GM12878 (cell line): ENCODE data around the gene TSFM.

Experiments used
- BHLHE40 ChIP-seq, 2 experiments: fragments of 450-650 bp in 1 of 2; IDR thresholded peaks; 2 replicates each; pipeline ENCODE4 v1.6.1; 2011 to 2017; ENCODE audit warnings: low read depth in 2 of 2, borderline replicate concordance in 1 of 2, improper control_type of control experiment in 1 of 2, low read length in 1 of 2, mild to moderate bottlenecking in 1 of 2
- NFXL1 ChIP-seq: fragments of 450-650 bp; IDR thresholded peaks from 2 replicates; pipeline ENCODE4 v1.6.1; 2017; ENCODE audit warnings: antibody characterized with exemption, mild to moderate bottlenecking, borderline replicate concordance
- USF2 ChIP-seq: IDR thresholded peaks from 2 replicates; pipeline ENCODE4 v1.6.1; 2011; ENCODE audit warnings: low read depth, low read length, improper control_type of control experiment, borderline replicate concordance
- ZBTB40 ChIP-seq: fragments of 450-650 bp; IDR thresholded peaks from 2 replicates; pipeline ENCODE4 v1.6.1; 2016; ENCODE audit warnings: mild to moderate bottlenecking, moderate library complexity, borderline replicate concordance
- TF ChIP-seq, protein P1 (sequence below), 3 experiments: IDR thresholded peaks in 2 of 3; conservative IDR thresholded peaks in 1 of 3; 2 replicates each; pipeline ENCODE4 v1.5.1; 2011; ENCODE audit warnings: low read depth in 3 of 3, low read length in 3 of 3, mild to moderate bottlenecking in 3 of 3, control low read depth in 2 of 3, moderate library complexity in 2 of 3, inconsistent platforms in 1 of 3, mixed read lengths in 1 of 3; ENCODE audit not compliant: control insufficient read depth in 2 of 3, insufficient read depth in 1 of 3; ENCODE audit errors: extremely low read depth in 1 of 3

DNA sequence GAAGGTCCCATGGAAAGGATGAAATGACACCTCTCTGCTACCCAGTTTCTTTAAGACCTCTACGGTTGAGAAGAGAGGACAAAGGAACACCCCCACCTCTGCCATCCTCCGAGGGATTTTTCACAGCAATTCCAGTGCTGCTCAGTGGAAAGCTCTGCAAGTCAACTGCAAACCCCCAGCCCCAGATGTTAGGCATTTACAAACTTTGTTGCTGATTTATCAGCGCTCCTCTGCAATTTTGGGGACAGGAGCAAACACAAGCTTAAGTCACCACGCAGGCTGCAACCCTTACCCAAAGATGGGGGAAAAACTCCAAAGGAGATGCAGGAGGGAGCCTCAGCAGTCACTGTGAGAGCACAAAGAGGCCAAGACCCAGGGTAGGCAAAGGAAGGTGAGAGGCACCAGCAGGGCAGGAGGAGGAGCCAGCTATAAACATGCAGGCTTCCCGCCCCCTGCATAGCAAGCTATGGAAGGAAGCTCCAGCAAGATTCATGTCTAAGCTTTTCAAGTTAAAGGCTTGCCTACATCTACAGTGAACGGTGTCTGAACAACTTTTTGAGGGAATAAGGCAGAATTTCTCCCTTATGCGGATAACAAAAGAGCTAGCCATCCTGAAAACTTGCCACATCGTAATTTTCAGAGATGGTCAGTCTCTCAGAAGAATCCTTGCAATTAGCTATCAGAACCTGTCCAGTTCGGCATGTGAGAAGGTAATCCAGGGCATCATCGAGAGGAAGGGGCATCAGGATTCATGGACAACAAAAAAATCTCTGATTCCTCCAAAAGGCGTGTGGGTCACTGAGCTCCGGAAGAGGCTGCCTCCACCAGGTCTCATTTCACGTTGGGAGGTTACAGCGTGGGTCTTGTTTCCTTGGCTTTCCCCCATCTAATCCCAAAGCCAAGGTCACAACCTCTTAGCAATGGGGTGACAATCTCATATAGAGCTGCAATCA, 60.0 kb downstream of the TSFM start:
- TF ChIP-seq USF2 (no peak), NFXL1 (no peak), BHLHE40 (IDR thresholded peaks at IDR 0.05; ENCODE audit: borderline replicate concordance in 1 of 2, low read depth in 2 of 2, low read length in 1 of 2) (no peak), ZBTB40 (no peak)
- TF ChIP-seq, protein P1, sequence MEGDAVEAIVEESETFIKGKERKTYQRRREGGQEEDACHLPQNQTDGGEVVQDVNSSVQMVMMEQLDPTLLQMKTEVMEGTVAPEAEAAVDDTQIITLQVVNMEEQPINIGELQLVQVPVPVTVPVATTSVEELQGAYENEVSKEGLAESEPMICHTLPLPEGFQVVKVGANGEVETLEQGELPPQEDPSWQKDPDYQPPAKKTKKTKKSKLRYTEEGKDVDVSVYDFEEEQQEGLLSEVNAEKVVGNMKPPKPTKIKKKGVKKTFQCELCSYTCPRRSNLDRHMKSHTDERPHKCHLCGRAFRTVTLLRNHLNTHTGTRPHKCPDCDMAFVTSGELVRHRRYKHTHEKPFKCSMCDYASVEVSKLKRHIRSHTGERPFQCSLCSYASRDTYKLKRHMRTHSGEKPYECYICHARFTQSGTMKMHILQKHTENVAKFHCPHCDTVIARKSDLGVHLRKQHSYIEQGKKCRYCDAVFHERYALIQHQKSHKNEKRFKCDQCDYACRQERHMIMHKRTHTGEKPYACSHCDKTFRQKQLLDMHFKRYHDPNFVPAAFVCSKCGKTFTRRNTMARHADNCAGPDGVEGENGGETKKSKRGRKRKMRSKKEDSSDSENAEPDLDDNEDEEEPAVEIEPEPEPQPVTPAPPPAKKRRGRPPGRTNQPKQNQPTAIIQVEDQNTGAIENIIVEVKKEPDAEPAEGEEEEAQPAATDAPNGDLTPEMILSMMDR (IDR thresholded peaks at IDR 0.05 in 2 of 3, conservative IDR thresholded peaks at IDR 0.05 in 1 of 3; ENCODE audit: control insufficient read depth in 2 of 3, extremely low read depth in 1 of 3, insufficient read depth in 1 of 3, low read depth in 3 of 3, low read length in 3 of 3), result no peak
